ENCODE data around the gene NFKBIE.
"Not testable (repeated sequence)": the region's sequence is repeated elsewhere in the genome, so short reads cannot be mapped to it uniquely, and the experiment has no call there.

NFKBIE gene

DNA sequence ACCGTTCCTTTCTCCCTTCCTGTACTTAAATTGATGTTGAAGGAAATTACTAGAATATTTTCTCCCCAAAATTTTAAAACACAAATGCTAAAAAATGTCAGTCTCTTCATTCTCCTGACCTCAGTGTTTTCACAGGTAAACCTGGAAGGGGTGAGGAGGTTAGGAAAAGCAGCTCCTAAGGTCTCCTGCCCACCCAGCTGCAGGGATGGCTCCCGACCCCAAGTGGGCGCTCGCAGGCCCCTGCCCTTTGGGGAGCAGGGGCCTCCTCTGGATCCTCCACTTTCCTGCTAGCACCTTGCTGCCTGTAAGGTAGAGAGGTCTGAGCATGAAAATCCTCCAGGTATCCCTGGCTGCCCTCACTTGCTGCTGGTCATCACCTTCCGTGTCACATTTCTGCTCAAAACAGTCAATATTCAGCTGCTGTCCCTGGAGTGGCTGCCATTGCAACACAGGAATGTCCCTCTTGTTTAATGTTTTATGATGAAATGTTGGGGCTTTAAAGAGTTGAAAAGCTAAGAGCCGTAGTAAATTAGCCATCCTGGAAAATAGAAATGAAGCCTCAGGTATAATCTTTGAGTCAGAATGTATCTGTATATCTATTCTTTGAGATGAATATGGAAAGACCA is 29.3 kb downstream of the NFKBIE start:
- DNase-seq (ENCODE audit: low read depth in 1 of 2, low spot score in 1 of 2), result no peak
- TF ChIP-seq JUND (IDR thresholded peaks at IDR 0.05; ENCODE audit: low read depth), result no peak
- in situ Hi-C loops (cut with HindIII; ENCODE audit: low pct_unique_long_range_greater_than_20kb, low sequenced_read_pairs), result no loop called here

DNA sequence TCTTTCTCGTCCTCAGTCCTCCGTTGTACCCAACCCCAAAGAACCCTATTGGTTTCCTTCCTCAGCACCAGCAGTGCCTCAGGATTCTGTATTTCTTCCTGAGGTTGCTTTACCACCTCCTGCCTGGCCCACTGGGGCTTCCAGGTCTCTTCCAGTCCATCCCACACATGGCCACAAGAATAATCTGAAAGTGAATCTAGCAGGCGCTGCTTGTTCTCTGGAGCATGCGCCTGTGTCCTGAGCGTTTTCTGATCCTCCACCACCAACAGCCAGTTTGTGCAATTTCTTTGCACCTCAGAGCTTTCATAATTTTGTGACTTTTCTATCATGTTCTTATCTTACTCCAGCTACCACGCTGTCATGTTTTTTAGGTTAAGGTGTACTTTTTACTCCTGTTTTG is 30.1 kb downstream of the NFKBIE start:
- TF ChIP-seq JUND (IDR thresholded peaks at IDR 0.05; ENCODE audit: low read depth), result no peak
- no peak for DNase-seq (ENCODE audit: low read depth in 1 of 2, low spot score in 1 of 2)
- in situ Hi-C loops (cut with HindIII; ENCODE audit: low pct_unique_long_range_greater_than_20kb, low sequenced_read_pairs), result no loop called here

DNA sequence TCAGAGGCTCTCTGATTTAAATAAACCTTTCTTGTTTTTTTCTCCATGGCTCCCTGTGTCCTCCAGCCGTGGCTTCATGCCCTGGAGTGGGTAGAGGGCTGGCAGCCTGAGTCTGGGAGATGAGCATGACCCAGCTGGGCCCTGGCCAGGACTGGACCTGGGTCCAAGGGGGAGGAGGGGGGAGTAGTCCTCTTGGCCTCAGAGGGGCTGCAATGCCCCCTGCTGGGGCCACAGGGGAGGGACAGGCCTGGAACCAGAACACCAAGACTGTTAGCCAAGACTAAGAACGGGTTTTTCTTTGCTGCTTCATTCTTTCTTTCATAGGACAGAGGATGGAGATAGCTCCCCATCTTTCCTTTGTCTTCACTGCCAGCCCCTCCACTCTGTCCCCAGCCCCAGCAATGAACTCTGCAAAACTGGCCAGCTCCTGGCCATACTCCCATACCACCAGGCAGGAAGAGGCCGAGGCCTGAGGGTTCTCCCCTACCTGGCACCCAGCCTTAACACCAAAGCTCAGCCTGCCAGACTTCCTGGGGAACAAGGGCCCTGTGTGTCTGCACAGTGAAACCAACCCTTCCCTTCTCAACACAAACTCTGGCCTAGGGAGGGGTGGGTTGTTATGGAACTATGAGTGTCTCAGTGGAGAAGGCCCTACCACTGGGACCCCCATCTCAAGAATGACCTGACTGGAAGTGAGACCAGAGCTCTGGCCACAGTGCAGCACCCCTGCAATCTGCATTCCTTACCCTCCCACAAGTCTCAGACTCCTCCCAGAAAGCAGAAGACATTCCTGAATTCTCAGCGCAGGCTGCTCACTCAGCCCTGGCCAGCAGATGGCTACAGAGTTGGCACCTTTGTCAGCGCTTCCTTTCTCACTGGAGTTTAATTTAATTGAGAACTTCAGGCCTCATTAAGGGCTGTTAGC is 31.0 kb downstream of the NFKBIE start:
- TF ChIP-seq JUND (IDR thresholded peaks at IDR 0.05; ENCODE audit: low read depth), result no peak
- in situ Hi-C loops (cut with HindIII; ENCODE audit: low pct_unique_long_range_greater_than_20kb, low sequenced_read_pairs), result no loop called here
- DNase-seq (ENCODE audit: low read depth in 1 of 2, low spot score in 1 of 2), result peak; percentile 72 to 88

DNA sequence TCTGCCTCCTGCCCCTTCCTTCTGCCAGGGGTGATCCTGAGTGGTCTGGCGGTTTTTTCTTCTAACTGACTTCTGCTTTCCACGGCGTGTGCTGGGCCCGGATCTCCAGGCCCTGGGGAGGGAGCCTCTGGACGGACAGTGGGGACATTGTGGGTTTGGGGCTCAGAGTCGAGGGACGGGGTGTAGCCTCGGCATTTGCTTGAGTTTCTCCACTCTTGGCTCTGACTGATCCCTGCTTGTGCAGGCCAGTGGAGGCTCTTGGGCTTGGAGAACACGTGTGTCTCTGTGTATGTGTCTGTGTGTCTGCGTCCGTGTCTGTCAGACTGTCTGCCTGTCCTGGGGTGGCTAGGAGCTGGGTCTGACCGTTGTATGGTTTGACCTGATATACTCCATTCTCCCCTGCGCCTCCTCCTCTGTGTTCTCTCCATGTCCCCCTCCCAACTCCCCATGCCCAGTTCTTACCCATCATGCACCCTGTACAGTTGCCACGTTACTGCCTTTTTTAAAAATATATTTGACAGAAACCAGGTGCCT is 31.7 kb downstream of the NFKBIE start:
- in situ Hi-C loops (cut with HindIII; ENCODE audit: low pct_unique_long_range_greater_than_20kb, low sequenced_read_pairs), result no loop called here

DNA sequence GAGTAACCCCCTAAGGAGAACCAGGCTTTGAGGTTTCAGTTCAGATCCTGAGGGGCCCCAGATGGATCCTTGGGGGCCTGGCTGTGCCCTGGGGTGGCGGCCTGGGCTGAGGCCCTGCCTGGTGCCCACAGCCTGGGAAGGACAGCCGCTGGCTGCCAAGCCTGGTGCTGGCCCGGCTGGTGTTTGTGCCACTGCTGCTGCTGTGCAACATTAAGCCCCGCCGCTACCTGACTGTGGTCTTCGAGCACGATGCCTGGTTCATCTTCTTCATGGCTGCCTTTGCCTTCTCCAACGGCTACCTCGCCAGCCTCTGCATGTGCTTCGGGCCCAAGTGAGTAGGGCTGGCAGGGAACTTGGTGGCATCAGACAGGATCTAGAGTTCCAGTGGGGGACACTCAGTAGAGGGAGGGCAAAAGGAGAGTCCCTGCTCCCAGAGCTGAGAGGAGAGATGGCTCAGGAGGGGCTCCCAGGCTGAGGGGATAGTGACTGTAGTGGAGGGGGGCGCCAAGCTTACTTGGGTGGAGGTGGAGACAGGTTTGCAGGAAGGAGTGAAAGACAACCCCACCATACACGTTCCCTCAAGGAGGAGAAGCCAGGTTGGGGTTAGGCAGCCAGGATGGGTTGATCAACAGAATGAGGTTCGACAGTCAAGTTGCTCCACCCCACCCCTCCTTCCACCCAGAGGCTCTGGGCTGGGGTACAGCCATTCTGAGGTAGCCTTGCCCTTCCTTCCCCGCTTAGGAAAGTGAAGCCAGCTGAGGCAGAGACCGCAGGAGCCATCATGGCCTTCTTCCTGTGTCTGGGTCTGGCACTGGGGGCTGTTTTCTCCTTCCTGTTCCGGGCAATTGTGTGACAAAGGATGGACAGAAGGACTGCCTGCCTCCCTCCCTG is 32.4 kb downstream of the NFKBIE start:
- no peak for TF ChIP-seq JUND (IDR thresholded peaks at IDR 0.05; ENCODE audit: low read depth)
- DNase-seq (ENCODE audit: low read depth in 1 of 2, low spot score in 1 of 2), result no peak
- in situ Hi-C loops (cut with HindIII; ENCODE audit: low pct_unique_long_range_greater_than_20kb, low sequenced_read_pairs), result no loop called here

More for the DNA sequence above, 31.7 kb downstream of the NFKBIE start:
- DNase-seq (ENCODE audit: low read depth in 1 of 2, low spot score in 1 of 2), result no peak
- no peak for TF ChIP-seq JUND (IDR thresholded peaks at IDR 0.05; ENCODE audit: low read depth)

DNA sequence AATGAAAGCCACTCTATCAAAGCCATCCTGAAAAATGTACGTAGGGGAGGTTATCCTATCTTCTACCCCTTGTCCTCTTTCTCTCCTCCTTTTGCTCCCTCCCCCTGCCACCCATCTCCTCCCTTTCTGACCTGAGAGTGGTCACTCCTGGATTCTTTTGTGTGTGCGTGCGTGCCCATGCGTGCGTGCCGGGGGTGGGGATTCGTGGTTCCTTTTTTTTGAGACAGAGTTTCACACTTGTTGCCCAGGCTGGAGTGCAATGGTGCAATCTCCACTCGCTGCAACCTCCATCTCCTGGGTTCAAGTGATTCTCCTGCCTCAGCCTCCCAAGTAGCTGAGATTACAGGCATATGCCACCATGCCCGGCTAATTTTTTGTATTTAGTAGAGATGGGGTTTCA is 33.9 kb downstream of the NFKBIE start:
- DNase-seq (ENCODE audit: low read depth in 1 of 2, low spot score in 1 of 2); in situ Hi-C loops (cut with HindIII; ENCODE audit: low pct_unique_long_range_greater_than_20kb, low sequenced_read_pairs): not testable (repeated sequence)

DNA sequence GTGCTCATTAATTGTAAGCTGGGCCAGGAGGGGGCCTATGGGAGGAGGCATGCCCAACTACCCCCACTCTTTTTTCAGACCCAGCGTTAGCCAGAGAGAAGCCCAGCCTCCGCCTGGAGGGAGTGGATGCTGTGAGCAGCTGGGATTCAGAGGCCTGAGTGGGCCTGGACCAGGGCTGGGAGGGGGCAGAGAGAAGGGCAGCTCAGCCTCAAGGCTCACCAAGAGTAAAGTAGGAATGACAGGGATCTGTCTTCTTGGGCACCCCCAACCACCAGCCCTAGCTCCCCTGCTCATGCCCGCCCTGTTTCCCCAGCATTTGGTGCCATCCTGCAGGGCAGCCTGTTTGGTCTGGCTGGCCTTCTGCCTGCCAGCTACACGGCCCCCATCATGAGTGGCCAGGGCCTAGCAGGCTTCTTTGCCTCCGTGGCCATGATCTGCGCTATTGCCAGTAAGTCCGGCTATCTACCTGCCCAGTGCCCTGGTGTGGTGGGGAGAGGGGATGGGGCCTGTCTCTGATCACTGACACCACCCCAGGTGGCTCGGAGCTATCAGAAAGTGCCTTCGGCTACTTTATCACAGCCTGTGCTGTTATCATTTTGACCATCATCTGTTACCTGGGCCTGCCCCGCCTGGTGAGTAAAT is 35.2 kb downstream of the NFKBIE start:
- DNase-seq (ENCODE audit: low read depth in 1 of 2, low spot score in 1 of 2), result no peak
- in situ Hi-C loops (cut with HindIII; ENCODE audit: low pct_unique_long_range_greater_than_20kb, low sequenced_read_pairs), result no loop called here
- no peak for TF ChIP-seq JUND (IDR thresholded peaks at IDR 0.05; ENCODE audit: low read depth)

DNA sequence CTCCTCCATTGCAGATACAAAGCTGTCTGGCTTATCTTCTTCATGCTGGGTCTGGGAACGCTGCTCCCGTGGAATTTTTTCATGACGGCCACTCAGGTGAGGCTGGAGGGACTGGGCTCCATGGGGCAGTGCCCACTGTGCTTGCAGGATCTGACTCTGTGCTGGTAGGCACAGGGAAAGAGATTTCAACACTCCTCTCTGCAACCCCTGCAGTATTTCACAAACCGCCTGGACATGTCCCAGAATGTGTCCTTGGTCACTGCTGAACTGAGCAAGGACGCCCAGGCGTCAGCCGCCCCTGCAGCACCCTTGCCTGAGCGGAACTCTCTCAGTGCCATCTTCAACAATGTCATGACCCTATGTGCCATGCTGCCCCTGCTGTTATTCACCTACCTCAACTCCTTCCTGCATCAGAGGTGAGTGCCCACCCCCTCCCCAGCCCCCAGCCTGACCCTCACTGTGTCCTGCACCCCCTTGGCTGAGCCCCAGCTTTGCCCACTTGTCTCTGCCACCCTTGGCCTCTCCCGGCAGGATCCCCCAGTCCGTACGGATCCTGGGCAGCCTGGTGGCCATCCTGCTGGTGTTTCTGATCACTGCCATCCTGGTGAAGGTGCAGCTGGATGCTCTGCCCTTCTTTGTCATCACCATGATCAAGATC is 35.8 kb downstream of the NFKBIE start:
- in situ Hi-C loops (cut with HindIII; ENCODE audit: low pct_unique_long_range_greater_than_20kb, low sequenced_read_pairs), result no loop called here
- no peak for TF ChIP-seq JUND (IDR thresholded peaks at IDR 0.05; ENCODE audit: low read depth)
- no peak for DNase-seq (ENCODE audit: low read depth in 1 of 2, low spot score in 1 of 2)

DNA sequence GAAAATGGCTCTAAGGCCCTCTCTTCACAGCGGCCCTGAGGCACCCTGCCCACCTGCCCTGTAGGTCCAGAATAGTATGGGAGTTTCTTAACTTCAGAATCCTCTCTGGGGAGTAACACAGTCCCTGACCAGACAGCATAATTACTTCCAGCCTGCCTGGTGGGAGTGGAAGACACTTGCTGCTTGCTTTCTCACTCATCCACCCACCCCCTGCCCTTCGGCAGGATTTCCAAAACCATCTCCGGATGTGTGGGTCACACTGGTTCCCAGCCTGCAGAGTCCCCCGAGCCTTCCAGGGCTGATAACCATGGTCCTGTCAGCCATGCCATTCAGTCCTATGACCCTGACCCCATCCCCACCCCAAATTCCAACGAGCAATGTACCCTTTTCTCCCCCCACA is 36.5 kb downstream of the NFKBIE start:
- in situ Hi-C loops (cut with HindIII; ENCODE audit: low pct_unique_long_range_greater_than_20kb, low sequenced_read_pairs), result no loop called here
- DNase-seq (ENCODE audit: low read depth in 1 of 2, low spot score in 1 of 2), result no peak
- no peak for TF ChIP-seq JUND (IDR thresholded peaks at IDR 0.05; ENCODE audit: low read depth)

DNA sequence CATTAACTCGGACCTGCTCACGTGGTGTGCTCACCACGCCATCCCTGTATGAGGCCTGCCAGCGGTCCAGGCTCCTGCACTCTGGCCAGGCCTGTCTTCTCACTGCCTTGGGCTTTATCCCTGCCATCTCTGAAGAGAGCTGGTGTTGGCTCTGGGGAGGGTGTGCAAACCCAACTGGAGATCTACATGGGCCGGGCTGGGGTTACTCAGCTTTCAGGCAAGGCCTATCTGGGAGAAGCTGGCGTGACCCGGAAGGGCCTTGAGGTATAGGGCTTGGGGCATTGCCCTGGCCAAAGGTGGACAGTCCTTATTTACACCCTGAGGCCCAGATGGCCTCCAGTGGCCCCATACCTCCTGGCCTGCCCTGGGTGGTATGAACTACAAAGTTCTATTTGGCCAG is 36.9 kb downstream of the NFKBIE start:
- TF ChIP-seq JUND (IDR thresholded peaks at IDR 0.05; ENCODE audit: low read depth), result no peak
- no peak for DNase-seq (ENCODE audit: low read depth in 1 of 2, low spot score in 1 of 2)
- in situ Hi-C loops (cut with HindIII; ENCODE audit: low pct_unique_long_range_greater_than_20kb, low sequenced_read_pairs), result no loop called here

DNA sequence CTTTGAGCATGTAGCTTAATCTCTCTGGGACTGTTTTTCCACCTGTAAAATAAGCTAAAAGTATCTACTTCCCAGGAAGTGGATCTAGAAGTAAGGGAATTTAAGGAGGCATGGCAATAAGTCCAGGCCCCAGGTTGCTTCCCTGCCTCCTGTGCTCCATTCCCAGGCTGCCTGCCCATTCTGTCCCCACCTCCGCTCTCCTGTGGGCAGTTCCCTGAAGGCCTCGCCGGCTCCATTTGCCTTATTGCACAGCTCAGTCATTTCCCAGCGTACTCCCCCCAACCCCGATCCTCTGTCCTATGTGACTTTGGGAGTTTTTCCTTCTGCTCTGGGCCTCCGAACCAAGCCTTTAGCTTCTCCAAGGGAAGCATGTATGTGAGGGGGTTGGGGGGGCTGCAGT is 37.3 kb downstream of the NFKBIE start:
- in situ Hi-C loops (cut with HindIII; ENCODE audit: low pct_unique_long_range_greater_than_20kb, low sequenced_read_pairs), result no loop called here
- no peak for DNase-seq (ENCODE audit: low read depth in 1 of 2, low spot score in 1 of 2)
- TF ChIP-seq JUND (IDR thresholded peaks at IDR 0.05; ENCODE audit: low read depth), result no peak
